Liver (tissue), 9 donors: ENCODE results near the gene MADD. TPM values are rescaled to one million over a fixed set of nuclear protein-coding genes. Genes with fewer than 3 reads are reported as not detected.
A peak's percentile ranks its signal among the peaks of the same experiment; 100 is the strongest.

Experiments
- DNase-seq: peaks from one replicate; pipeline ENCODE4 v3.0.0-alpha.2; 2017; ENCODE audit warnings: low spot score
- H3K27ac ChIP-seq, 2 donors: one replicate each; pipeline ENCODE4 v1.7.0; 2013; ENCODE audit warnings: inconsistent platforms in 2 of 2, low read length in 2 of 2, control low read depth in 1 of 2, low read depth in 1 of 2, mild to moderate bottlenecking in 1 of 2
- H3K27me3 ChIP-seq, 4 donors: one replicate each; pipeline versions ENCODE4 v1.6.1 to v1.7.0; 2013; ENCODE audit warnings: low read length in 3 of 4, inconsistent platforms in 1 of 4, mild to moderate bottlenecking in 1 of 4, moderate library complexity in 1 of 4; ENCODE audit not compliant: control insufficient read depth in 4 of 4, insufficient read depth in 4 of 4
- H3K36me3 ChIP-seq, 4 donors: one replicate each; pipeline versions ENCODE4 v1.6.1 to v1.7.0; 2013; ENCODE audit warnings: low read length in 3 of 4, mild to moderate bottlenecking in 3 of 4, low read depth in 1 of 4, moderate library complexity in 1 of 4; ENCODE audit not compliant: control insufficient read depth in 4 of 4, insufficient read depth in 3 of 4
- H3K4me1 ChIP-seq, 4 donors: one replicate each; pipeline versions ENCODE4 v1.6.1 to v1.7.0; 2013; ENCODE audit warnings: low read length in 3 of 4, mild to moderate bottlenecking in 3 of 4, moderate library complexity in 1 of 4; ENCODE audit not compliant: control insufficient read depth in 4 of 4, insufficient read depth in 4 of 4
- H3K4me3 ChIP-seq, 3 donors: one replicate each; pipeline versions ENCODE4 v1.6.1 to v1.7.0; 2013; ENCODE audit warnings: low read length in 3 of 3, control low read depth in 1 of 3, low read depth in 1 of 3, mild to moderate bottlenecking in 1 of 3
- H3K9ac ChIP-seq, 2 donors: one replicate each; pipeline ENCODE4 v1.7.0; 2013; ENCODE audit warnings: low read length in 2 of 2, mild to moderate bottlenecking in 2 of 2, moderate library complexity in 2 of 2, control low read depth in 1 of 2, low read depth in 1 of 2
- H3K9me3 ChIP-seq, 4 donors: one replicate each; pipeline versions ENCODE4 v1.6.1 to v1.7.0; 2013; ENCODE audit warnings: low read length in 3 of 4; ENCODE audit not compliant: control insufficient read depth in 4 of 4
- ATF3 ChIP-seq: IDR thresholded peaks from 2 replicates; pipeline ENCODE4 v1.6.1; 2016; ENCODE audit warnings: antibody characterized with exemption
- EGR1 ChIP-seq, 2 donors: IDR thresholded peaks; 2 replicates each; pipeline ENCODE4 v1.6.1; 2016 to 2018; ENCODE audit warnings: antibody characterized with exemption in 2 of 2, low read depth in 2 of 2
- FOXA1 ChIP-seq: IDR thresholded peaks from 2 replicates; pipeline ENCODE4 v1.6.1; 2016; ENCODE audit warnings: antibody characterized with exemption
- FOXA2 ChIP-seq: IDR thresholded peaks from 2 replicates; pipeline ENCODE4 v1.6.1; 2016; ENCODE audit warnings: antibody characterized with exemption
- HNF4A ChIP-seq, 2 donors: conservative IDR thresholded peaks; 2 replicates each; pipeline ENCODE4 v1.6.1; 2016; ENCODE audit warnings: antibody characterized with exemption in 2 of 2, mild to moderate bottlenecking in 2 of 2
- HNF4G ChIP-seq: IDR thresholded peaks from 2 replicates; pipeline ENCODE4 v1.6.1; 2016; ENCODE audit warnings: antibody characterized with exemption
- JUND ChIP-seq, 2 donors: IDR thresholded peaks; 2 replicates each; pipeline ENCODE4 v1.6.1; 2016; ENCODE audit warnings: antibody characterized with exemption in 2 of 2
- NR2F2 ChIP-seq: IDR thresholded peaks from 2 replicates; pipeline ENCODE4 v1.6.1; 2016; ENCODE audit warnings: antibody characterized with exemption
- RAD21 ChIP-seq, 2 donors: IDR thresholded peaks; 2 replicates each; pipeline ENCODE4 v1.6.1; 2016; ENCODE audit warnings: antibody characterized with exemption in 2 of 2, mild to moderate bottlenecking in 2 of 2
- REST ChIP-seq: IDR thresholded peaks from 2 replicates; pipeline ENCODE4 v1.6.1; 2016; ENCODE audit warnings: antibody characterized with exemption, mild to moderate bottlenecking
- RXRA ChIP-seq, 2 donors: IDR thresholded peaks; 2 replicates each; pipeline ENCODE4 v1.6.1; 2017 to 2018; ENCODE audit warnings: antibody characterized with exemption in 2 of 2, mild to moderate bottlenecking in 1 of 2
- SP1 ChIP-seq: IDR thresholded peaks from 2 replicates; pipeline ENCODE4 v1.6.1; 2018; ENCODE audit warnings: antibody characterized with exemption, mild to moderate bottlenecking
- TAF1 ChIP-seq: conservative IDR thresholded peaks from 2 replicates; pipeline ENCODE4 v1.6.1; 2016; ENCODE audit warnings: antibody characterized with exemption, mild to moderate bottlenecking
- YY1 ChIP-seq: IDR thresholded peaks from 2 replicates; pipeline ENCODE4 v1.6.1; 2016; ENCODE audit warnings: antibody characterized with exemption, mild to moderate bottlenecking
- ZBTB33 ChIP-seq: IDR thresholded peaks from 2 replicates; pipeline ENCODE4 v1.6.1; 2016; ENCODE audit warnings: antibody characterized with exemption
- WGBS: extraction: QIAGEN DNeasy Blood & Tissue Kit; methylation state at CpG from one replicate; pipeline ENCODE4 v1.1.7; 2013; 5-methylcytosine and 5-hydroxymethylcytosine counted together
- polyA plus RNA-seq, 2 donors: library from polyadenylated mRNA; stranded (reverse) in 1 of 2; unstranded in 1 of 2; fragments of 200-250 nt in 1 of 2; fragments of >200 nt in 1 of 2; fragmentation: Nextera tagmentation in 1 of 2; extraction: Ambion mirVana in 1 of 2; gene quantifications; one replicate each; pipeline versions ENCODE4 v1.2.1 to v1.2.3, GENCODE V29; 2013 to 2015
- total RNA-seq, 2 donors: library from RNA; depleted of rRNA; stranded (reverse); fragments of >200 nt; gene quantifications; one replicate each; pipeline ENCODE4 v1.2.3, GENCODE V29; 2014
- donor health status: healthy.
- donor health status: healthy.
- donor health status: healthy.
- donor health status: healthy.
- donor health status: healthy.

Gene MADD
- 10 to 100 TPM in 1 of 2 donors, 1 to 10 TPM in 1; 9.9 to 20.5 TPM for total RNA-seq
- 10 to 100 TPM in 1 of 2 donors, 1 to 10 TPM in 1; 9.9 to 12.2 TPM for polyA plus RNA-seq

GRCh38 chr11:47269829-47270305 lies at the start of gene MADD:
MADD (plus strand) TSS chr11:47270133.
- H3K9me3 ChIP-seq, result no peaks in the 10 kb centered on the region
- H3K27me3 ChIP-seq, result no peaks in the 10 kb centered on the region
- H3K27ac ChIP-seq, result peak within 1 kb of the TSS; percentile 88 to 97
- WGBS, result 1% methylated on average over 57 of the region's 57 CpGs
- TF ChIP-seq RAD21 (IDR thresholded peaks at IDR 0.05) (no peak), ATF3 (no peak), HNF4G (no peak), SP1 (no peak), FOXA1 (no peak), RXRA (IDR thresholded peaks at IDR 0.05) (no peak)
- peak within 1 kb of the TSS; percentile 78 to 88 (median 79) for H3K4me3 ChIP-seq
- H3K36me3 ChIP-seq, result peaks cover 0 to 9% (median 4%) of the 10 kb centered on the region in 4 donors
- peaks cover 0 to 28% (median 20%) of the 10 kb centered on the region in 4 donors for H3K4me1 ChIP-seq
- H3K9ac ChIP-seq, result peak within 1 kb of the TSS in 1 of 2 donors; percentile 78
- DNase-seq, result peak; percentile 88

GRCh38 chr11:47220401-47220821 lies 49.5 kb upstream of the MADD start:
- H3K36me3 ChIP-seq, result peaks cover 0 to 6% (median 0%) of the 10 kb centered on the region in 4 donors
- H3K4me3 ChIP-seq, result no peak overlapping the region
- 61% methylated on average over 1 of the region's 1 CpG for WGBS
- no peak overlapping the region for H3K9ac ChIP-seq
- DNase-seq, result no peak
- H3K27ac ChIP-seq, result no peak overlapping the region
- peaks cover 10 to 14% (median 14%) of the 10 kb centered on the region in 4 donors for H3K4me1 ChIP-seq
- H3K27me3 ChIP-seq, result no peaks in the 10 kb centered on the region
- no peak for TF ChIP-seq YY1
- TF ChIP-seq REST, result no peak
- TF ChIP-seq FOXA2, result no peak
- no peak for TF ChIP-seq RXRA (IDR thresholded peaks at IDR 0.05)
- no peak for TF ChIP-seq HNF4G
- no peak for TF ChIP-seq HNF4A (conservative IDR thresholded peaks at IDR 0.05)
- TF ChIP-seq EGR1 (IDR thresholded peaks at IDR 0.05; ENCODE audit: low read depth in 2 of 2), result no peak
- no peak for TF ChIP-seq RAD21 (IDR thresholded peaks at IDR 0.05)
- TF ChIP-seq NR2F2, result no peak
- no peak for TF ChIP-seq JUND (IDR thresholded peaks at IDR 0.05)
- no peak for TF ChIP-seq FOXA1
- TF ChIP-seq ATF3, result no peak
- TF ChIP-seq SP1, result no peak
- no peak for TF ChIP-seq TAF1
- TF ChIP-seq ZBTB33, result no peak
- no peaks in the 10 kb centered on the region for H3K9me3 ChIP-seq
